ENCODE measurements around the gene BLM.

DNA sequence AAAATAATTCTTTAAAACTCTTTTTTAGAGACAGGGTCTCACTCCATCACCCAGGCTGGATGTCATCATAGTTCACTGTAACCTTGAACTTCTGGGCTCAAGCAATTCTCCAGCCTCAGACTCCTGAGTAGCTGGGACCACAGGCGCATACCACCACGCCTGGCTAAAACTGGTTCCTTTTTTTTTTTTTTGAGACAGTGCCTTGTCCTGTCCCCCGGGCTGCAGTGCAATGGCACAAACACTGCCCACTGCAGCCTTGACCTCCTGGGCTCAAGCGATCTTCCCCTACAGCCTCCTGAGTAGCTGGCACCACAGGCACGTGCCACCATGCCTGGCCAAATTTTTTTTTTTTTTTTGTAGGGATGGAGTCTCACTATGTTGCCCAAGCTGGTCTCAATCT is 127.5 kb downstream of the BLM start:
- TF ChIP-seq, protein P1, sequence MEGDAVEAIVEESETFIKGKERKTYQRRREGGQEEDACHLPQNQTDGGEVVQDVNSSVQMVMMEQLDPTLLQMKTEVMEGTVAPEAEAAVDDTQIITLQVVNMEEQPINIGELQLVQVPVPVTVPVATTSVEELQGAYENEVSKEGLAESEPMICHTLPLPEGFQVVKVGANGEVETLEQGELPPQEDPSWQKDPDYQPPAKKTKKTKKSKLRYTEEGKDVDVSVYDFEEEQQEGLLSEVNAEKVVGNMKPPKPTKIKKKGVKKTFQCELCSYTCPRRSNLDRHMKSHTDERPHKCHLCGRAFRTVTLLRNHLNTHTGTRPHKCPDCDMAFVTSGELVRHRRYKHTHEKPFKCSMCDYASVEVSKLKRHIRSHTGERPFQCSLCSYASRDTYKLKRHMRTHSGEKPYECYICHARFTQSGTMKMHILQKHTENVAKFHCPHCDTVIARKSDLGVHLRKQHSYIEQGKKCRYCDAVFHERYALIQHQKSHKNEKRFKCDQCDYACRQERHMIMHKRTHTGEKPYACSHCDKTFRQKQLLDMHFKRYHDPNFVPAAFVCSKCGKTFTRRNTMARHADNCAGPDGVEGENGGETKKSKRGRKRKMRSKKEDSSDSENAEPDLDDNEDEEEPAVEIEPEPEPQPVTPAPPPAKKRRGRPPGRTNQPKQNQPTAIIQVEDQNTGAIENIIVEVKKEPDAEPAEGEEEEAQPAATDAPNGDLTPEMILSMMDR (conservative IDR thresholded peaks at IDR 0.05; ENCODE audit: low read depth, low read length) = no peak
- TF ChIP-seq, protein P2, sequence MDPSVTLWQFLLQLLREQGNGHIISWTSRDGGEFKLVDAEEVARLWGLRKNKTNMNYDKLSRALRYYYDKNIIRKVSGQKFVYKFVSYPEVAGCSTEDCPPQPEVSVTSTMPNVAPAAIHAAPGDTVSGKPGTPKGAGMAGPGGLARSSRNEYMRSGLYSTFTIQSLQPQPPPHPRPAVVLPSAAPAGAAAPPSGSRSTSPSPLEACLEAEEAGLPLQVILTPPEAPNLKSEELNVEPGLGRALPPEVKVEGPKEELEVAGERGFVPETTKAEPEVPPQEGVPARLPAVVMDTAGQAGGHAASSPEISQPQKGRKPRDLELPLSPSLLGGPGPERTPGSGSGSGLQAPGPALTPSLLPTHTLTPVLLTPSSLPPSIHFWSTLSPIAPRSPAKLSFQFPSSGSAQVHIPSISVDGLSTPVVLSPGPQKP (IDR thresholded peaks at IDR 0.05; ENCODE audit: borderline replicate concordance, low read depth, low read length) = no peak
